HG03378 (cell line): ENCODE data around the gene GABARAP.

Experiments
- ATAC-seq: cut with Tn5 transposase; IDR thresholded peaks from one replicate; pipeline ENCODE4 v1.9.1; 2021; ENCODE audit warnings: mild to moderate bottlenecking, moderate library complexity; ENCODE audit not compliant: unreplicated experiment

The GABARAP gene

GRCh38 chr17:7241783-7242716 lies at the start of gene GABARAP:
TSS of gene GABARAP (minus strand) at chr17:7242449. CDS start at chr17:7242330, 119 bp downstream.
- ATAC-seq = peak; percentile 29

- ATAC-seq = no peak
These were observed 48.4 kb upstream of the GABARAP start for GRCh38 chr17:7290685-7291084.

GRCh38 chr17:7290166-7290565 lies 47.9 kb upstream of the GABARAP start:
- no peak for ATAC-seq

GRCh38 chr17:7289256-7290032 lies 47.2 kb upstream of the GABARAP start:
- ATAC-seq = no peak

GRCh38 chr17:7285679-7286078 lies 43.4 kb upstream of the GABARAP start:
- no peak for ATAC-seq

- ATAC-seq = no peak
These were observed 42.7 kb upstream of the GABARAP start for GRCh38 chr17:7284911-7285310.

- ATAC-seq = no peak
These were observed 41.4 kb upstream of the GABARAP start for GRCh38 chr17:7283471-7284216.

- ATAC-seq = no peak
These were observed 40.6 kb upstream of the GABARAP start for GRCh38 chr17:7282752-7283321.

- ATAC-seq = no peak
These were observed 39.9 kb upstream of the GABARAP start for GRCh38 chr17:7281953-7282751.

GRCh38 chr17:7281074-7281952 lies 39.1 kb upstream of the GABARAP start, which contains the start of gene SLC2A4:
TSS of gene SLC2A4 (plus strand) at chr17:7281718. CDS start at chr17:7281935, 217 bp downstream.
- ATAC-seq = no peak

- ATAC-seq = peak; percentile 57
These were observed 38.3 kb upstream of the GABARAP start for GRCh38 chr17:7280519-7281073.

GRCh38 chr17:7279448-7279847 lies 37.2 kb upstream of the GABARAP start:
- ATAC-seq = no peak

- no peak for ATAC-seq
These were observed 24.5 kb upstream of the GABARAP start for GRCh38 chr17:7266784-7267183.

GRCh38 chr17:7263801-7264078 lies 21.5 kb upstream of the GABARAP start:
- no peak for ATAC-seq

- no peak for ATAC-seq
These were observed 20.9 kb upstream of the GABARAP start for GRCh38 chr17:7262935-7263800.

- no peak for ATAC-seq
These were observed 20.1 kb upstream of the GABARAP start, which contains the start of gene CLDN7 for GRCh38 chr17:7262192-7262934. TSS of gene CLDN7 (minus strand) at chr17:7262478. CDS start at chr17:7262043, 435 bp downstream.
